Heart left ventricle (tissue), 13 donors: ENCODE results near the gene THAP4.

Experiments
- POLR2A ChIP-seq, 2 donors: fragments of 450-650 bp; IDR thresholded peaks; one replicate each; pipeline ENCODE4 v1.6.1; 2017; ENCODE audit warnings: antibody characterized with exemption in 2 of 2, mild to moderate bottlenecking in 2 of 2, moderate library complexity in 2 of 2
- TF ChIP-seq, protein P1 (sequence below), 12 donors: fragments of 200-600 bp; sonication (generic) in 4 of 12; IDR thresholded peaks; one replicate each; pipeline versions ENCODE4 v1.5.0 to v1.8.0; 2018 to 2022; ENCODE audit warnings: antibody characterized with exemption in 12 of 12, mild to moderate bottlenecking in 5 of 12
- donor health status: ischemic (EF 13 %, LVEDD 7.1; RV severe dilation, severe dysfunction).
- donor health status: DM: no; HTN: yes; CAD: no.
- donor health status: DM: no; HTN: no; CAD: no.
- donor health status: ischemic (EF 25% LVEDD 6.9; RV normal size, moderate dysfunction).
- donor health status: ischemic (EF 25% LVEDD 5.7; RV mildly dilated, moderate dysfunction).
- donor health status: ischemic (EF 35%, LVEDD 5.7; RV mildly dilated, moderate dysfunction).
- donor health status: nonischemic (EF 11% LVEDD 7.7; RV severe dilation, severe dysfunction).
- donor health status: DM: yes; HTN: yes; CAD: no.
- donor health status: PGD.
- donor health status: ischemic (EF 29% LVEDD 5.4; RV normal size, mild dysfunction).
- donor health status: nonischemic (EF 23%, LVEDD 6.1; RV moderate dilation, normal function).

DNA sequence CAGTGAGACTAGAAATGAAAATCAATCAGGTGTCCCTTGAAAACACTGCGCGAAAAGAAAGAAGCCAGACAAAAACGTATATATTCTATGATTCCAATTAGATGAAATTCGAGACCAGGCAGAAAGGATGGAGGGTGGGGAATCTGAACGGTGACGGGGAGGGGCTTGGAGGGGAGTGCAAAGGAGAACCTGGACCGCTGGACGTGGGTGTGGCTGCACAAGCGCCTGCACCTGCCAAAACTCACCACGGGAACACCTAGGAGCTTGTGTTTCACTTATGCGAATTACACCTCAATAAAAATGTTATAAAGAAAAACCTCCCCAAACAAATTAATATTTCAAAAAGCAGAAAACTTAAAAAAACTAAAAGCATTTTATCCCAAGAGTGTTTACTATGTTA lies 21.9 kb downstream of the THAP4 start:
- TF ChIP-seq, protein P1, sequence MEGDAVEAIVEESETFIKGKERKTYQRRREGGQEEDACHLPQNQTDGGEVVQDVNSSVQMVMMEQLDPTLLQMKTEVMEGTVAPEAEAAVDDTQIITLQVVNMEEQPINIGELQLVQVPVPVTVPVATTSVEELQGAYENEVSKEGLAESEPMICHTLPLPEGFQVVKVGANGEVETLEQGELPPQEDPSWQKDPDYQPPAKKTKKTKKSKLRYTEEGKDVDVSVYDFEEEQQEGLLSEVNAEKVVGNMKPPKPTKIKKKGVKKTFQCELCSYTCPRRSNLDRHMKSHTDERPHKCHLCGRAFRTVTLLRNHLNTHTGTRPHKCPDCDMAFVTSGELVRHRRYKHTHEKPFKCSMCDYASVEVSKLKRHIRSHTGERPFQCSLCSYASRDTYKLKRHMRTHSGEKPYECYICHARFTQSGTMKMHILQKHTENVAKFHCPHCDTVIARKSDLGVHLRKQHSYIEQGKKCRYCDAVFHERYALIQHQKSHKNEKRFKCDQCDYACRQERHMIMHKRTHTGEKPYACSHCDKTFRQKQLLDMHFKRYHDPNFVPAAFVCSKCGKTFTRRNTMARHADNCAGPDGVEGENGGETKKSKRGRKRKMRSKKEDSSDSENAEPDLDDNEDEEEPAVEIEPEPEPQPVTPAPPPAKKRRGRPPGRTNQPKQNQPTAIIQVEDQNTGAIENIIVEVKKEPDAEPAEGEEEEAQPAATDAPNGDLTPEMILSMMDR (IDR thresholded peaks at IDR 0.05): no peak
- TF ChIP-seq POLR2A (IDR thresholded peaks at IDR 0.05): no peak
